ENCODE data around the gene EFNA5. TPM values are rescaled to one million over a fixed set of nuclear protein-coding genes. Genes with fewer than 3 reads are reported as not detected.

Gene EFNA5
- total and polyA plus RNA-seq, 2 experiments from 2014 or later, result 7.5 to 10.1 TPM

- no peak for TF ChIP-seq REST (IDR thresholded peaks at IDR 0.05; ENCODE audit: unreplicated experiment)
- TF ChIP-seq CREB1 (CRISPR knock-in tag; IDR thresholded peaks at IDR 0.05; ENCODE audit: low read depth), result no peak
- TF ChIP-seq, protein P1, sequence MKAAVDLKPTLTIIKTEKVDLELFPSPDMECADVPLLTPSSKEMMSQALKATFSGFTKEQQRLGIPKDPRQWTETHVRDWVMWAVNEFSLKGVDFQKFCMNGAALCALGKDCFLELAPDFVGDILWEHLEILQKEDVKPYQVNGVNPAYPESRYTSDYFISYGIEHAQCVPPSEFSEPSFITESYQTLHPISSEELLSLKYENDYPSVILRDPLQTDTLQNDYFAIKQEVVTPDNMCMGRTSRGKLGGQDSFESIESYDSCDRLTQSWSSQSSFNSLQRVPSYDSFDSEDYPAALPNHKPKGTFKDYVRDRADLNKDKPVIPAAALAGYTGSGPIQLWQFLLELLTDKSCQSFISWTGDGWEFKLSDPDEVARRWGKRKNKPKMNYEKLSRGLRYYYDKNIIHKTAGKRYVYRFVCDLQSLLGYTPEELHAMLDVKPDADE (IDR thresholded peaks at IDR 0.05), result no peak
- no peak for TF ChIP-seq ZNF114 (CRISPR knock-in tag; IDR thresholded peaks at IDR 0.05)
- TF ChIP-seq NANOG (IDR thresholded peaks at IDR 0.05; ENCODE audit: borderline replicate concordance), result no peak
- no peak for TF ChIP-seq STAT1 (IDR thresholded peaks at IDR 0.05; ENCODE audit: unreplicated experiment)
- TF ChIP-seq POLR2AphosphoS5 (IDR thresholded peaks at IDR 0.05; ENCODE audit: low read depth), result no peak
- TF ChIP-seq ZNF331 (CRISPR knock-in tag; IDR thresholded peaks at IDR 0.05; ENCODE audit: low read depth), result no peak
These were observed 262.2 kb downstream of the EFNA5 start (continued) for GRCh38 chr5:107408564-107408963.

- H3K4me1 Mint-ChIP-seq, result peaks cover 28% of the 10 kb centered on the region
- H3K9me3 Mint-ChIP-seq, result no peaks in the 10 kb centered on the region
- no peaks in the 10 kb centered on the region for H3F3A ChIP-seq (replicated peaks; ENCODE audit: low read depth)
- H3K36me3 ChIP-seq (ENCODE audit: insufficient read depth), result no peaks in the 10 kb centered on the region
- H3K27me3 Mint-ChIP-seq (ENCODE audit: insufficient read depth, low read depth, poor library complexity), result peaks cover 3% of the 10 kb centered on the region
- H3K9me2 ChIP-seq (ENCODE audit: insufficient read depth), result no peaks in the 10 kb centered on the region
- H3K4me3 Mint-ChIP-seq, result no peak overlapping the region
- no peaks in the 10 kb centered on the region for H4K20me1 ChIP-seq (replicated peaks; ENCODE audit: insufficient read depth)
- no peaks in the 10 kb centered on the region for H3K36me3 Mint-ChIP-seq (ENCODE audit: low read depth)
- no peak overlapping the region for H3K4me3 ChIP-seq
- H3K4me1 ChIP-seq (ENCODE audit: insufficient read depth), result peaks cover 27% of the 10 kb centered on the region
- no peak for DNase-seq (ENCODE audit: low spot score)
- H3K79me2 ChIP-seq (replicated peaks; ENCODE audit: insufficient read depth), result no peaks in the 10 kb centered on the region
- H2AFZ ChIP-seq, result no peak overlapping the region
- no peak overlapping the region for H3K4me2 ChIP-seq
- no peak for ATAC-seq
- H3K27ac Mint-ChIP-seq, result no peak overlapping the region
- no peaks in the 10 kb centered on the region for H3K27me3 ChIP-seq (ENCODE audit: insufficient read depth)
- no peak overlapping the region for H3K27ac ChIP-seq (ENCODE audit: low read depth)
- no peak for TF ChIP-seq EZH2phosphoT487 (IDR thresholded peaks at IDR 0.05; ENCODE audit: unreplicated experiment)
- TF ChIP-seq CREB1 (CRISPR knock-in tag; IDR thresholded peaks at IDR 0.05; ENCODE audit: low read depth), result no peak
- TF ChIP-seq JUNB (IDR thresholded peaks at IDR 0.05; ENCODE audit: unreplicated experiment), result no peak
- TF ChIP-seq, protein P2, sequence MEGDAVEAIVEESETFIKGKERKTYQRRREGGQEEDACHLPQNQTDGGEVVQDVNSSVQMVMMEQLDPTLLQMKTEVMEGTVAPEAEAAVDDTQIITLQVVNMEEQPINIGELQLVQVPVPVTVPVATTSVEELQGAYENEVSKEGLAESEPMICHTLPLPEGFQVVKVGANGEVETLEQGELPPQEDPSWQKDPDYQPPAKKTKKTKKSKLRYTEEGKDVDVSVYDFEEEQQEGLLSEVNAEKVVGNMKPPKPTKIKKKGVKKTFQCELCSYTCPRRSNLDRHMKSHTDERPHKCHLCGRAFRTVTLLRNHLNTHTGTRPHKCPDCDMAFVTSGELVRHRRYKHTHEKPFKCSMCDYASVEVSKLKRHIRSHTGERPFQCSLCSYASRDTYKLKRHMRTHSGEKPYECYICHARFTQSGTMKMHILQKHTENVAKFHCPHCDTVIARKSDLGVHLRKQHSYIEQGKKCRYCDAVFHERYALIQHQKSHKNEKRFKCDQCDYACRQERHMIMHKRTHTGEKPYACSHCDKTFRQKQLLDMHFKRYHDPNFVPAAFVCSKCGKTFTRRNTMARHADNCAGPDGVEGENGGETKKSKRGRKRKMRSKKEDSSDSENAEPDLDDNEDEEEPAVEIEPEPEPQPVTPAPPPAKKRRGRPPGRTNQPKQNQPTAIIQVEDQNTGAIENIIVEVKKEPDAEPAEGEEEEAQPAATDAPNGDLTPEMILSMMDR (conservative IDR thresholded peaks at IDR 0.05; ENCODE audit: low read depth in 2 of 2), result no peak
- no peak for TF ChIP-seq EZH2 (IDR thresholded peaks at IDR 0.05; ENCODE audit: low read depth, unreplicated experiment)
- no peak for TF ChIP-seq REST (IDR thresholded peaks at IDR 0.05; ENCODE audit: unreplicated experiment)
These were observed 262.9 kb downstream of the EFNA5 start for GRCh38 chr5:107407713-107408298.
